ENCODE measurements around the gene WDR49.
"Not testable (repeated sequence)": the region's sequence is repeated elsewhere in the genome, so short reads cannot be mapped to it uniquely, and the experiment has no call there.

WDR49 gene

DNA sequence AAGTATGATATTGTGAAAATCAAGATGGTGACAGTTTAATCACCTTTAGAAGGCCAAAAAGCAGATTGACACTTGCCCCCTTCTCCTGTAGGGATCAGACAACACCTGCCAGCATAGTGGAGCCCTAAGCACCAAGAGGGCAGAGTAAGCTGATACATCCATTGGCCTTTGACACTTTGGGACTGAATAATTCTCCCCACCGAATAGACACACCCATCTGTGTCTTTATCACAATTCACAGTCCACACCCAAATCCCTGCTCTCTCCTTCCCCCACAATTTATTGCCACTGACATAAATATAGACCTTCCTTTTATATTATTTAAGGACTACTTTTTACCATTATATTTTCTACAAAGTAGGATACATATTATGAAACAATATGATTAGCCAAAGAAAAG lies 3.1 kb upstream of the WDR49 start:
- Mint-ChIP-seq H3K9me3 (no peaks in the 10 kb centered on the region), H3K27me3 (peaks cover 17% of the 10 kb centered on the region), H3K36me3 (ENCODE audit: low read depth) (no peaks in the 10 kb centered on the region), H3K27ac (no peak overlapping the region), H3K4me1 (ENCODE audit: low read depth) (no peaks in the 10 kb centered on the region), H3K4me3 (no peak overlapping the region)
- no peak for DNase-seq

DNA sequence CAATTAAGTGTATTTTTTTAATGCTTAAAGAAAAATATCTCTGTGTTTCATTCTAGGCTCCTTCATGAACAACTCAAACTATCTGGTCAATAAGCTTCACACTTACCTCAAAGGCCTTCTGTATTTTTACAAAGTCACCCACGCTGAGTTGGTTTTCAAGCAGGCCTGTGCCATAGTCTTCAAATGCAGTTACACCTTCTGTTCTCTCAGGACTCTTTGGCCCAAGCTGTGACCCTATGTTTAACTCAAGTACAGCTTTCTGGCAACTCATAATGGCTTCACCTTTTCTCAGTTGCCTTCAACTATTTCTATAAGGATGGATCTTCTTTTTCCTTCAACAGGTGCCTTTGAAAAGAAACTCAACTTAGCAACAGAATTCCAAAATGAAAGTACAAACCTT lies 587 bp downstream of the WDR49 start:
- Mint-ChIP-seq H3K9me3 (no peaks in the 10 kb centered on the region), H3K4me3 (no peak overlapping the region), H3K4me1 (ENCODE audit: low read depth) (peaks cover 8% of the 10 kb centered on the region), H3K36me3 (ENCODE audit: low read depth) (no peaks in the 10 kb centered on the region), H3K27me3 (peaks cover 4% of the 10 kb centered on the region), H3K27ac (no peak overlapping the region)
- DNase-seq: no peak

DNA sequence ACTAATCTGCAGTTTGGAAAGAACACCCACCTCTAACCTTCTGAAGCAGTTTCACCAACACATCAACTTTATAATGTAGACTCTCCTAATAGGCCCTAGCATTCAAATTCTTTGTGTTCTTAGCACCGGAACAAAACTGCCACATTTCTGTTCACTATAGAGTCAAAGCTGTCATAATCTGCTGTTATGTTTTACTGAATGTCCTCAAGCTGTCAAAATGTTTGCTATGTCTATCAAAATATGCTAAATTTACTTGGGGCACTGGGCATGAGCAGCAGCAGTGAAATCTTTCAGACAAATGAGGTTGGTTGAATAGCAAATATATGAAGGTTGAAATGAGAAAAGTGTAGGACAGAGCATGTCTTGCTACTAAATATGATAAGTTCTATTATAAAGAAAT lies 1.9 kb downstream of the WDR49 start:
- no peak for DNase-seq
- Mint-ChIP-seq H3K4me3 (no peak overlapping the region), H3K27me3 (peaks cover 2% of the 10 kb centered on the region), H3K36me3 (ENCODE audit: low read depth) (no peaks in the 10 kb centered on the region), H3K9me3 (no peaks in the 10 kb centered on the region), H3K27ac (no peak overlapping the region), H3K4me1 (ENCODE audit: low read depth) (peaks cover 8% of the 10 kb centered on the region)

DNA sequence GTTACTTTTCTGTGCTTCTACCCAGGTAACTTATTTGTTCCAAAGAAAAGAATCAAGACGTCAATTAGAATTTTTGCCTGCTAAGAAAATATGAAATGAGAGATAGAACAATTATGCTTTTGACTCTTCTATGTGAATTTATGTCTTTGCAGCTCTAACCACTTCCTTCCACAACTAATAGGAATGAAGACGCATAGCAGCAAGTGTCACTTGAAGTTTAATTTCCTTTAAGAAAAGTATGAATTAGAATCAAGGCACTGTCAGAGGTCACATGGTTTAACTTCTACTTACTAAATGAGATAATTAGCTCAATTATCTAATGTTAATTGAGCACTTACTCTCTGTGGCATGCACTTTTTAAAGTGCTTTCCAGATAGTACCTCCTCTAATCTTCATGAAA lies 3.3 kb downstream of the WDR49 start:
- H3K9me3 Mint-ChIP-seq: peaks cover 4% of the 10 kb centered on the region
- no peak overlapping the region for H3K27ac Mint-ChIP-seq
- peaks cover 1% of the 10 kb centered on the region for H3K36me3 Mint-ChIP-seq (ENCODE audit: low read depth)
- peaks cover 8% of the 10 kb centered on the region for H3K4me1 Mint-ChIP-seq (ENCODE audit: low read depth)
- no peak for DNase-seq
- no peak overlapping the region for H3K4me3 Mint-ChIP-seq
- no peaks in the 10 kb centered on the region for H3K27me3 Mint-ChIP-seq

DNA sequence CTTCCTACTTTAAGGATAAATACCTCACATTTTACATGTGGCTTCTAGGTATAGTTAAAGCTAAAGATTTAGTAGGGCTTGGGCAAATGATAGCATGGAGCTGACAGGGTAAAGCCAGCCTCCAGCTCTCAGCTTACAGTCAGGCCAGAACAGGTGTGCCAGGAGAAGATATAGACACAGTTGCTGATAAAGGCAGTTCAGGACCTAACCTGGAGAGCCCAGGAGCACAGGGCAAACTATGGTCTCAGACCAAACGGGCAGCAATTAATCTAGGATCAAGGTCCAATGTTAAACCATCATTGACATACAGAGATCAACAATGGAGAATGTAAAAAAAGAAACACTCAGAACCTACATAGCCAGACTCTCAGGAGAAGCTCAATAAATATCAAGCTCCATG lies 4.0 kb downstream of the WDR49 start:
- no peak for DNase-seq
- no peak overlapping the region for H3K27ac Mint-ChIP-seq
- no peak overlapping the region for H3K4me3 Mint-ChIP-seq
- H3K27me3 Mint-ChIP-seq: no peaks in the 10 kb centered on the region
- H3K36me3 Mint-ChIP-seq (ENCODE audit: low read depth): peaks cover 2% of the 10 kb centered on the region
- H3K4me1 Mint-ChIP-seq (ENCODE audit: low read depth): peaks cover 8% of the 10 kb centered on the region
- H3K9me3 Mint-ChIP-seq: peaks cover 4% of the 10 kb centered on the region

DNA sequence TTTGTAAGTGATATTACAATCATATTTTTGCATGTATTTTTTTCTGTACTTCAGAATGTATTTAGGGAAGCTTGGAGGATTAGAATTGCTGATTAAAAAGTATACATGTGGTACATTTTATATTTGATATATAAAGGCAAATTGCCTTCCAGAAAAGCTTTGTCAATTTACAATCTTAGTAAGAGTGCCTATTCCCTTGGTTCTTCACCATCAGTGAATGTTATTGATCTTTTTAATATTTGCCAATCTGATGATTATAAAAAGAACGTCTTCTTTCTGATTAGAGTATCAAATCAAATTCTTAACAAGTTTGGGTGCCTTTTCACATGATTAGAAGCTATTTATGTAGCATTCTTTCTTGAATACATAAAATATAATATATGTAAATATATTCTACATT lies 9.1 kb downstream of the WDR49 start:
- DNase-seq: no peak
- Mint-ChIP-seq H3K4me3 (no peak overlapping the region), H3K36me3 (ENCODE audit: low read depth) (peaks cover 2% of the 10 kb centered on the region), H3K27ac (no peak overlapping the region), H3K9me3 (peaks cover 8% of the 10 kb centered on the region), H3K27me3 (no peaks in the 10 kb centered on the region), H3K4me1 (ENCODE audit: low read depth) (peaks cover under 1% of the 10 kb centered on the region)

DNA sequence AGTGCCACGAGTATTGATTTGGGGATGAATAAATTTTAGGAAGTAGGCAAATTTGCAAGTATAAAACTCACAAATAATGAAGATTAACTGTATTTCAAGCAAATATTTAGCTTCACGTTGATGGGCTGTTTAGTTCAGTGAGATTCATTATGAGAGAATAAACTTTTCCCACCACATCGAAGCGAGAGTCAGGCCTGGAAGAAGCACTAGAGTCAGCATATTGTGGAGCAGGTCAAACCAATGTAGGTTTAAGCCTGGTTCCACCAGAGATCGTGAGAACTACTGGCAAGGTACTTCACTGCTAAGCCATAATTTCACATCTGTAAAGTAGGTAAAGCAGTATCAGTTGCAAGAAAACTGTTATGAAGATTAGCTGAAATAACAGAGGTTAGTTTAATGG lies 22.3 kb downstream of the WDR49 start:
- H3K27me3 Mint-ChIP-seq: peaks cover 2% of the 10 kb centered on the region
- DNase-seq: no peak
- no peak overlapping the region for H3K27ac Mint-ChIP-seq
- no peaks in the 10 kb centered on the region for H3K9me3 Mint-ChIP-seq
- H3K4me1 Mint-ChIP-seq (ENCODE audit: low read depth): no peaks in the 10 kb centered on the region
- H3K36me3 Mint-ChIP-seq (ENCODE audit: low read depth): no peaks in the 10 kb centered on the region
- no peak overlapping the region for H3K4me3 Mint-ChIP-seq

DNA sequence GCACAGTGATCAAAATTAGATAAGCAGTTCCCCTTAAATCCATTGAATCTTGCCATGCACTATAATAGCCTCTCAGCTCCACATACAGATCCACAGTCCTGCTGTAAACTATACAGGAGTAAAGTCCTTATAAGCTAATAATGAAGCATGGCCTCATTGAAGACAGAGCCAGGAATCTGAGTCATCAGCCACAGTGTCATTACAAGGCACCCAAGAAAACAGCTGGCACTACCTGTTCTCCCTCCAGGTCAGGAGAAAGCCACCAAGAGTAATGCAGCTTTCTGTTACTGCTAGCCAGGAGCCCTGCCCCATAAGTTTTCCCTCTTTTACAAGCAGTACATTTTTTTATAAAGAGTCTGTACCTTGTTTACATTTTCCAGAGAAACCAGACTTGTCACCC lies 27.3 kb downstream of the WDR49 start:
- DNase-seq: no peak
- H3K27ac Mint-ChIP-seq: no peak overlapping the region
- no peak overlapping the region for H3K4me3 Mint-ChIP-seq
- no peaks in the 10 kb centered on the region for H3K9me3 Mint-ChIP-seq
- H3K36me3 Mint-ChIP-seq (ENCODE audit: low read depth): no peaks in the 10 kb centered on the region
- no peaks in the 10 kb centered on the region for H3K4me1 Mint-ChIP-seq (ENCODE audit: low read depth)
- H3K27me3 Mint-ChIP-seq: peaks cover 6% of the 10 kb centered on the region

DNA sequence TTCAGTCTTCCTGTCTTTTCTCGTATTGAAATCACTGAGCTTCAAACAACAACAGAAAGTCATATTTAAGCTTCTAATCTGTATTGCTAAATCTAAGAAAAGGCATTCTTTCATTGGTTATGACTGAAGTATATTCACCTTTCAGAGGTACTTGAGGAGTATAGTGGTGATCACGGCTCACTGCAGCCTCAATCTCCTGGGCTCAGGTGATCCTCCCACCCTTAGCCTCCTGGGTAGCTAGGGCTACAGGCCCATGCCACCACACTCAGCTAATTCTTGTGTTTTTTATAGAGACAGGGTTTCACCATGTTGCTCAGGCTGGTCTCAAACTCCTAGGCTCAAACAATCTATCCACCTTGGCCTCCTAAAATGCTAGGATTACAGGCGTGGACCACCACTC lies 38.7 kb downstream of the WDR49 start:
- H3K4me3 Mint-ChIP-seq: no peak overlapping the region
- H3K36me3 Mint-ChIP-seq (ENCODE audit: low read depth): no peaks in the 10 kb centered on the region
- H3K27me3 Mint-ChIP-seq: no peaks in the 10 kb centered on the region
- H3K9me3 Mint-ChIP-seq: no peaks in the 10 kb centered on the region
- H3K4me1 Mint-ChIP-seq (ENCODE audit: low read depth): no peaks in the 10 kb centered on the region
- DNase-seq: no peak
- no peak overlapping the region for H3K27ac Mint-ChIP-seq

DNA sequence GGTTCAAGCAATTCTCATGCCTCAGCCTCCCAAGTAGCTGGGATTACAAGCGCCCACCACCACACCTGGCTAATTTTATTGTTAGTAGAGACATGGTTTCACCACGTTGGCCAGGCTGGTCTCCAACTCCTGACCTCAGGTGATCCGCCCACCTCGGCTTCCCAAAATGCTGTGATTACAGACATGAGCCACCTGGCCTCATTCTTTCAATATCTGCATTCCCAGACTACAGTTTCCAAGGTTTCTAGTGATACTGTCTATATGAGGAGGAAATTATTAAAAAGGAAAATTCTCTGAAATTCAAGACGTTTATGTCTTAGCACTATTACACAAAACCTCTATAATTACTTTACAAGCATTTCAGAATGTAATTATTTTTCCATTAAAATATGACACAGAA lies 39.5 kb downstream of the WDR49 start:
- H3K9me3 Mint-ChIP-seq; H3K27me3 Mint-ChIP-seq; DNase-seq; H3K4me1 Mint-ChIP-seq (ENCODE audit: low read depth); H3K36me3 Mint-ChIP-seq (ENCODE audit: low read depth); H3K4me3 Mint-ChIP-seq; H3K27ac Mint-ChIP-seq: not testable (repeated sequence)

DNA sequence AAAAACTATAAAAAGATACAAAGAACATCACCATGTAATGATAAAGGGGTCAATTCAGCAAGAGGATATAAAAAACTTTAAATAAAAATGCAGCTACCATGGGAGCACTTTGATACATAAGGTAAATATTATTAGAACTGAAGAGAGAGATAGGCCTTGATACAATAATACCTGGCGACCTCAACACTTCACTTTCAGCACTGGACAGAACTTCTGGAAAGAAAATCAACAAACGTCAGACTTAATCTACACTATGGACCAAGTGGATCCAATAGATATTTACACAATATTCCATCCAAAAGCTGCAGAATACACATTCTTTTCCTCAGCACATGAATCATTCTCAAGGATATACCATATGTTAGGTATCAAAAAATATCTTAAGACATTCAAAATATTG lies 42.0 kb downstream of the WDR49 start:
- no peaks in the 10 kb centered on the region for H3K4me1 Mint-ChIP-seq (ENCODE audit: low read depth)
- no peak overlapping the region for H3K27ac Mint-ChIP-seq
- no peaks in the 10 kb centered on the region for H3K9me3 Mint-ChIP-seq
- no peak overlapping the region for H3K4me3 Mint-ChIP-seq
- DNase-seq: no peak
- no peaks in the 10 kb centered on the region for H3K36me3 Mint-ChIP-seq (ENCODE audit: low read depth)
- peaks cover 9% of the 10 kb centered on the region for H3K27me3 Mint-ChIP-seq

DNA sequence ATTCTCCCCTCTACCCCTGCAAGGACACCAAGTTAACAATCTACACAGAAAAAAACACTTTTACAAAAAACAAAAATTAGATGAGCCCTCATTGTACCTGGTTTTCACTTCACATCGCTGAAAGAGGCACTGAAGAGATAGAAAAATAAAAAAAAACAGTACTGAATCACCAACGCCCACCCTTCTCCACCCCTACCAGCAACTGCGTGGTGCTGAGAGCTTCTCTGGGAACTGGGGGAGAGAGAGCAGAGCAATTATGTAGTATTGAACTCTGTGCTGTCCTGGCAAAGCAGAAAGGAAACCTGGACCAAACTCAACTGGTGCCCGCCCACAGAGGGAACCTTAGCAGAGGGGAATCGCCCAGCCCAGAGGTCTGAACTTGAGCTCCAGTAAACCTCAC lies 44.6 kb downstream of the WDR49 start:
- Mint-ChIP-seq H3K27me3 (peaks cover 9% of the 10 kb centered on the region), H3K36me3 (ENCODE audit: low read depth) (no peaks in the 10 kb centered on the region), H3K27ac (no peak overlapping the region), H3K9me3 (no peaks in the 10 kb centered on the region), H3K4me3 (no peak overlapping the region), H3K4me1 (ENCODE audit: low read depth) (no peaks in the 10 kb centered on the region)
- no peak for DNase-seq

DNA sequence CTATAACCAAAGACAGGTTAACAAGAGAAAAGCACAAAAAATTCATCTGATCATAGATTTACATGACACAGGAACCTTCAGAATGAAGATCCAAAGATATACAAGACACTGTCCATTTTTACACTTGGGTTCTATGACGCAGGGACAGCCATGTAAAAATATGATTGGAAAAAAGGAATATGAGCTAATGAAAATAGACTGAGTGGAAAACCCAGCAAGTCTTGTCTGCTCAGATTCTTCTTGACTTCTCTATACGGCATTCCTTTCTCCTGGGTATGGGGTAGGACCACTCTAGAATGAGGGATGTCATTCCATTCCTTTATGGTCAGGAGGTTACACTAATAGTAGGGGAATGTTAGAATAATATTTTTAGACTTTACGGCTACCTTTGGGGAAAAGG lies 46.9 kb downstream of the WDR49 start:
- DNase-seq: no peak
- Mint-ChIP-seq H3K27me3 (peaks cover 9% of the 10 kb centered on the region), H3K4me1 (ENCODE audit: low read depth) (no peaks in the 10 kb centered on the region), H3K4me3 (no peak overlapping the region), H3K36me3 (ENCODE audit: low read depth) (no peaks in the 10 kb centered on the region), H3K27ac (no peak overlapping the region), H3K9me3 (no peaks in the 10 kb centered on the region)

DNA sequence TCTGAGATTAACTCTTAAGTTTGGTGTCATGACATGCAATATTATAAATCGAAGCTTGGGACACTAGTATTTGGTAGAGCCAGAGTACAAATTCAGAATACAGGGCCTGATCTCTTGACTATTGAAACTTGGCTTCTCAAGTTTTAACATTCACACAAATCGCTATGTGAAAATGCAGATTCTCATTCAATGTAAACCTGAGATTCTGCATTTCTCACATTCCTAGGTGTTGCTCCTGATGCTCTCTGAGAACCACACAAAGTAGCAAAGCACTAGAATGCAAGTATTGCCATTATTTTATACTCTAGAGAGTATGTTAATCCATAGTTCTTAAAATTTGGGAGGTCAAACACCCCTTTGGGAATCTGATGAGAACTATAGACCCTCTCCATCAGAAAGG lies 47.9 kb downstream of the WDR49 start:
- H3K9me3 Mint-ChIP-seq: no peaks in the 10 kb centered on the region
- no peaks in the 10 kb centered on the region for H3K36me3 Mint-ChIP-seq (ENCODE audit: low read depth)
- peaks cover 9% of the 10 kb centered on the region for H3K27me3 Mint-ChIP-seq
- H3K4me3 Mint-ChIP-seq: no peak overlapping the region
- DNase-seq: no peak
- no peaks in the 10 kb centered on the region for H3K4me1 Mint-ChIP-seq (ENCODE audit: low read depth)
- H3K27ac Mint-ChIP-seq: no peak overlapping the region

DNA sequence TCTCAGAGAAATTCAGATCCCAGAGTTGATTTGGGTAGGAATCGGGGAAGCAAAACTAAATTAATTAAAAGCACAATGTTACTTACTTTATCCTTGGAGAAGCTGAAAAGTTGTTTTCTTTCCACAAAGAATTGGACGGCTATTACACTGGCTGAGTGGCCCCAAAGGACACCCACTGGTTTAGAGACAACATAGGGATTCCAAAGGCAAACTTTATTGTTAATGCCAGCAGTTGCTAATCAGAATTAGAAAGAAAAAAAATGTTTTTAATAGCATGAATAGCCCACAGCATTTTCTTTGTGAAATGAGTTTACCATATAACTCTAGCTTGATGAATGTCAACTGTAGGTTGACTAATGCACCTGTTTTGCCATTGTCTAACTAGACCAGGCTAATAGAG lies 51.7 kb downstream of the WDR49 start:
- no peak for DNase-seq
- Mint-ChIP-seq H3K36me3 (ENCODE audit: low read depth) (no peaks in the 10 kb centered on the region), H3K27ac (no peak overlapping the region)

DNA sequence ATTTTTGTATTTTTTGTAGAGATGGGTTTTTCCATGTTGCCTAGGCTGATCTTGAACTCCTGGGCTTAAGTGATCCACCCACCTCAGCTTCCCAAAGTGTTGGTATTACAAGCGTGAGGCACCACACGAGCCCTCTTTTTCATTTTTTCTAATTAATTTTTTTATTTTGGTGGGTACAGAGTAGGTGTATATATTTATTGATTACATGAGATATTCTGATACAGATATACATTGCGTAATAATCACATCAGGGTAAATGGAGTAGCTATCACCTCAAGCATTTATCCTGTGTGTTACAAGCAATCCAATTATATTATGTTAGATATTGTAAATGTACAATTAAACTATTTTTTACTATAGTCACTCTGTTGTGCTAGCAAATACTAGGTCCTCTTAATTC lies 66.1 kb downstream of the WDR49 start:
- Mint-ChIP-seq H3K36me3 (ENCODE audit: low read depth) (no peaks in the 10 kb centered on the region), H3K27ac (no peak overlapping the region), H3K27me3 (peaks cover 1% of the 10 kb centered on the region), H3K9me3 (peaks cover 3% of the 10 kb centered on the region), H3K4me3 (no peak overlapping the region), H3K4me1 (ENCODE audit: low read depth) (no peaks in the 10 kb centered on the region)
- DNase-seq: no peak

More for the DNA sequence above, 51.7 kb downstream of the WDR49 start:
- H3K4me3 Mint-ChIP-seq: no peak overlapping the region
- peaks cover 4% of the 10 kb centered on the region for H3K27me3 Mint-ChIP-seq
- no peaks in the 10 kb centered on the region for H3K9me3 Mint-ChIP-seq
- H3K4me1 Mint-ChIP-seq (ENCODE audit: low read depth): no peaks in the 10 kb centered on the region
